ENCODE results near the gene DOCK2. TPM values are rescaled to one million over a fixed set of nuclear protein-coding genes. Genes with fewer than 3 reads are reported as not detected.

Gene DOCK2
- total and polyA plus RNA-seq, 9 of the 15 experiments (the other 6 are each of a cell fraction or from before 2014, with no cell fraction given), result 4.5 to 42.6 (median 20.5) TPM

DNA sequence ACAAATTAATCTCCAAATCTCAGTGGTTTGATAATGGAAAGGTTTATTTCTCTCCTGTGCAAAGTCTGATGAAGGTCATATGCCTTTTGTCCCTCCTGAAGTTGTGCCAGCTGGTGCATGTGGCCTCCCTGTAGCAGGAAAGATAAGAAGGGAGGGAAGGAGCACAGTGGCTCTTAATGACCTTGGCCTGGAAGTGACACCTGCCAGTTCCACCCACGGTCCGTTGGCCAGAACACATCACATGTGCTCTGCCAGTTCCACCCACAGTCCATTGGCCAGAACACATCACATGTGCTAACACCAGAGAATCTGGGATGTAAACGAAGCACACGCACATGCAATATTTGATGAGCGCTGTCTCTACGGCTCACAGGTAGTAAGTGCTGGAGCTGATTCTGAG lies 130.9 kb downstream of the DOCK2 start (continued):
- TF ChIP-seq, protein P1, sequence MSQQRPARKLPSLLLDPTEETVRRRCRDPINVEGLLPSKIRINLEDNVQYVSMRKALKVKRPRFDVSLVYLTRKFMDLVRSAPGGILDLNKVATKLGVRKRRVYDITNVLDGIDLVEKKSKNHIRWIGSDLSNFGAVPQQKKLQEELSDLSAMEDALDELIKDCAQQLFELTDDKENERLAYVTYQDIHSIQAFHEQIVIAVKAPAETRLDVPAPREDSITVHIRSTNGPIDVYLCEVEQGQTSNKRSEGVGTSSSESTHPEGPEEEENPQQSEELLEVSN (IDR thresholded peaks at IDR 0.05; ENCODE audit: borderline replicate concordance in 1 of 2, extremely low read depth in 1 of 2, insufficient read depth in 1 of 2, insufficient read length in 1 of 2, low read depth in 1 of 2, low read length in 1 of 2, poor library complexity in 1 of 2, severe bottlenecking in 1 of 2), result peak in 1 of 2 experiments; percentile 64
- TF ChIP-seq L3MBTL2 (IDR thresholded peaks at IDR 0.05) (peak; percentile 89), CBFA2T2 (conservative IDR thresholded peaks at IDR 0.05) (peak; percentile 63), POLR2AphosphoS5 (IDR thresholded peaks at IDR 0.05; ENCODE audit: control insufficient read depth, insufficient read depth, low read depth, low read length) (peak; percentile 33; the same call in 1 of the 2 replicates), TAL1 (IDR thresholded peaks at IDR 0.05) (0 out of 2 replicates have a peak, but pooled peaks have one; percentile 27), BHLHE40 (IDR thresholded peaks at IDR 0.05; ENCODE audit: low read length) (peak; percentile 38; the same call in 1 of the 2 replicates), CCNT2 (IDR thresholded peaks at IDR 0.05; ENCODE audit: borderline replicate concordance, extremely low read depth, insufficient read length, low read depth, low read length) (no peak)
- TF ChIP-seq, protein P2, sequence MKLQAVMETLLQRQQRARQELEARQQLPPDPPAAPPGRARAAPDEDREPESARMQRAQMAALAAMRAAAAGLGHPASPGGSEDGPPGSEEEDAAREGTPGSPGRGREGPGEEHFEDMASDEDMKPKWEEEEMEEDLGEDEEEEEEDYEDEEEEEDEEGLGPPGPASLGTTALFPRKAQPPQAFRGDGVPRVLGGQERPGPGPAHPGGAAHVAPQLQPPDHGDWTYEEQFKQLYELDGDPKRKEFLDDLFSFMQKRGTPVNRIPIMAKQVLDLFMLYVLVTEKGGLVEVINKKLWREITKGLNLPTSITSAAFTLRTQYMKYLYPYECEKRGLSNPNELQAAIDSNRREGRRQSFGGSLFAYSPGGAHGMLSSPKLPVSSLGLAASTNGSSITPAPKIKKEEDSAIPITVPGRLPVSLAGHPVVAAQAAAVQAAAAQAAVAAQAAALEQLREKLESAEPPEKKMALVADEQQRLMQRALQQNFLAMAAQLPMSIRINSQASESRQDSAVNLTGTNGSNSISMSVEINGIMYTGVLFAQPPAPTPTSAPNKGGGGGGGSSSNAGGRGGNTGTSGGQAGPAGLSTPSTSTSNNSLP (IDR thresholded peaks at IDR 0.05; ENCODE audit: borderline replicate concordance, low read depth, low read length), result no peak
- TF ChIP-seq, protein P3, sequence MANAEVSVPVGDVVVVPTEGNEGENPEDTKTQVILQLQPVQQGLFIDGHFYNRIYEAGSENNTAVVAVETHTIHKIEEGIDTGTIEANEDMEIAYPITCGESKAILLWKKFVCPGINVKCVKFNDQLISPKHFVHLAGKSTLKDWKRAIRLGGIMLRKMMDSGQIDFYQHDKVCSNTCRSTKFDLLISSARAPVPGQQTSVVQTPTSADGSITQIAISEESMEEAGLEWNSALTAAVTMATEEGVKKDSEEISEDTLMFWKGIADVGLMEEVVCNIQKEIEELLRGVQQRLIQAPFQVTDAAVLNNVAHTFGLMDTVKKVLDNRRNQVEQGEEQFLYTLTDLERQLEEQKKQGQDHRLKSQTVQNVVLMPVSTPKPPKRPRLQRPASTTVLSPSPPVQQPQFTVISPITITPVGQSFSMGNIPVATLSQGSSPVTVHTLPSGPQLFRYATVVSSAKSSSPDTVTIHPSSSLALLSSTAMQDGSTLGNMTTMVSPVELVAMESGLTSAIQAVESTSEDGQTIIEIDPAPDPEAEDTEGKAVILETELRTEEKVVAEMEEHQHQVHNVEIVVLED (CRISPR knock-in tag; IDR thresholded peaks at IDR 0.05), result no peak

Data from K562 (cell line).